ENCODE data around the gene SNAPC2.

- TF ChIP-seq CTCF (IDR thresholded peaks at IDR 0.05) (peak in 2 of 3 experiments; percentile 29 to 30), POLR2A (IDR thresholded peaks at IDR 0.05) (no peak), POLR2AphosphoS5 (IDR thresholded peaks at IDR 0.05; ENCODE audit: insufficient read depth in 1 of 2, low read depth in 1 of 2) (no peak)
These were observed 50.7 kb downstream of the SNAPC2 start for GRCh38 chr19:7970716-7971448.
